PC-3 (cell line): Measurements from ENCODE around the gene BPIFB4. TPM values are rescaled to one million over a fixed set of nuclear protein-coding genes. Genes with fewer than 3 reads are reported as not detected.

Experiments
- ATAC-seq: fragments of 200-7000 bp; cut with Tn5 transposase; 2 replicates; pipeline ENCODE4 v1.9.1; 2020; ENCODE audit warnings: mild to moderate bottlenecking, moderate library complexity
- BruUV-seq: library from RNA; stranded (reverse); fragments of 400-500 nt; replicated peaks from 2 replicates; lab custom pipeline; 2021; lab: Mats Ljungman, UMichigan
- CTCF ChIA-PET: fragments of 300-600 bp; sonication (Branson Sonifier 250); formaldehyde crosslinking; loops from one replicate; lab custom pipeline; 2022; ENCODE audit warnings: antibody characterized with exemption; lab: Charles Lee
- POLR2A ChIA-PET: fragments of 300-600 bp; sonication (Branson Sonifier 250); formaldehyde crosslinking; loops from one replicate; lab custom pipeline; 2022; ENCODE audit warnings: antibody characterized with exemption; ENCODE audit not compliant: unreplicated experiment; lab: Charles Lee
- DNase-seq: peaks from one replicate; pipeline ENCODE4 v3.0.0-alpha.2; 2015
- H2AFZ ChIP-seq: fragments of 300-600 bp; sonication (generic); 2 replicates; pipeline ENCODE4 v1.6.0; 2016; ENCODE audit warnings: antibody characterized with exemption, low read length
- H3F3A ChIP-seq: fragments of 300-600 bp; sonication (generic); one replicate; pipeline ENCODE4 v1.6.0; 2017; ENCODE audit warnings: antibody characterized with exemption, low read length, control low read depth, mild to moderate bottlenecking; ENCODE audit not compliant: unreplicated experiment
- H3K27ac ChIP-seq: fragments of 300-600 bp; sonication (generic); 2 replicates; pipeline ENCODE4 v1.5.1; 2016; ENCODE audit warnings: mild to moderate bottlenecking, low read length
- H3K27me3 ChIP-seq: fragments of 300-600 bp; sonication (generic); 2 replicates; pipeline ENCODE4 v1.6.1; 2016; ENCODE audit warnings: low read length, mixed read lengths
- H3K36me3 ChIP-seq: fragments of 300-600 bp; sonication (generic); 2 replicates; pipeline ENCODE4 v1.6.1; 2016; ENCODE audit warnings: low read depth, mixed run types, low read length, mixed read lengths
- H3K4me1 ChIP-seq: fragments of 300-600 bp; sonication (generic); 2 replicates; pipeline ENCODE4 v1.5.1; 2016; ENCODE audit warnings: low read length; ENCODE audit not compliant: insufficient read depth
- H3K4me2 ChIP-seq: fragments of 300-600 bp; sonication (generic); 2 replicates; pipeline ENCODE4 v1.6.0; 2016; ENCODE audit warnings: low read length
- H3K4me3 ChIP-seq: fragments of 300-600 bp; sonication (generic); 2 replicates; pipeline ENCODE4 v1.5.1; 2016; ENCODE audit warnings: mild to moderate bottlenecking, low read length, mixed read lengths
- H3K79me2 ChIP-seq: fragments of 300-600 bp; sonication (generic); 2 replicates; pipeline ENCODE4 v1.6.1; 2017; ENCODE audit warnings: low read length, mixed read lengths
- H3K9ac ChIP-seq: fragments of 300-600 bp; sonication (generic); 2 replicates; pipeline ENCODE4 v1.6.0; 2016; ENCODE audit warnings: mild to moderate bottlenecking, low read length
- H3K9me2 ChIP-seq: fragments of 300-600 bp; sonication (generic); replicated peaks from 2 replicates; pipeline ENCODE4 v1.6.1; 2016; ENCODE audit warnings: mixed run types, low read length, mixed read lengths
- H3K9me3 ChIP-seq: fragments of 300-600 bp; sonication (generic); 2 replicates; pipeline ENCODE4 v1.6.1; 2016; ENCODE audit warnings: low read length, mixed read lengths
- H4K20me1 ChIP-seq: fragments of 300-600 bp; sonication (generic); 2 replicates; pipeline ENCODE4 v1.6.1; 2016; ENCODE audit warnings: low read length, mixed read lengths
- CTCF ChIP-seq: fragments of 300-600 bp; sonication (generic); conservative IDR thresholded peaks from 2 replicates; pipeline ENCODE4 v1.5.1; 2017; ENCODE audit warnings: antibody characterized with exemption, low read depth, mild to moderate bottlenecking, low read length
- EZH2 ChIP-seq: fragments of 300-600 bp; sonication (generic); IDR thresholded peaks from one replicate; pipeline ENCODE4 v1.6.1; 2017; ENCODE audit warnings: antibody characterized with exemption, mild to moderate bottlenecking, low read length; ENCODE audit not compliant: unreplicated experiment
- EZH2phosphoT487 ChIP-seq: fragments of 300-600 bp; sonication (generic); IDR thresholded peaks from 2 replicates; pipeline ENCODE4 v1.6.1; 2018; ENCODE audit warnings: mild to moderate bottlenecking, antibody characterized with exemption, low read length, borderline replicate concordance
- intact Hi-C: fragments of 100-400 bp; cut with micrococcal nuclease; formaldehyde crosslinking; loops from 2 replicates; pipeline ENCODE4 v1.9.0; 2023
- total RNA-seq: library from RNA; depleted of rRNA; stranded (reverse); fragments of >200 nt; gene quantifications from 2 replicates; pipeline ENCODE4 v1.2.3, GENCODE V29; 2014

The BPIFB4 gene
- total RNA-seq, 1 experiment from 2014 or later = not detected

GRCh38 chr20:33067806-33068205 lies 11.6 kb upstream of the BPIFB4 start:
- Histone ChIP-seq H3K9me3 (no peaks in the 10 kb centered on the region), H3K79me2 (no peaks in the 10 kb centered on the region), H3K27ac (no peak overlapping the region), H3K9me2 (no peaks in the 10 kb centered on the region), H2AFZ (no peak overlapping the region), H3K4me2 (no peak overlapping the region), H3K27me3 (peaks cover 67% of the 10 kb centered on the region), H3F3A (no peaks in the 10 kb centered on the region), H3K9ac (no peak overlapping the region), H3K4me3 (no peak overlapping the region), H3K4me1 (no peaks in the 10 kb centered on the region), H3K36me3 (no peaks in the 10 kb centered on the region), H4K20me1 (no peaks in the 10 kb centered on the region)
- CTCF ChIA-PET = no interaction called here
- POLR2A ChIA-PET = no interaction called here
- no peak for DNase-seq
- BruUV-seq = no TSS peak
- TF ChIP-seq EZH2 (no peak), EZH2phosphoT487 (no peak), CTCF (no peak)
- no peak for ATAC-seq
- intact Hi-C loops = no loop called here

GRCh38 chr20:33068251-33068939 lies 11.0 kb upstream of the BPIFB4 start:
- Histone ChIP-seq H3K79me2 (no peaks in the 10 kb centered on the region), H3K9me2 (no peaks in the 10 kb centered on the region), H3F3A (no peaks in the 10 kb centered on the region), H3K9me3 (no peaks in the 10 kb centered on the region), H4K20me1 (no peaks in the 10 kb centered on the region), H2AFZ (no peak overlapping the region), H3K4me3 (no peak overlapping the region), H3K27ac (no peak overlapping the region), H3K9ac (no peak overlapping the region), H3K4me2 (no peak overlapping the region), H3K36me3 (no peaks in the 10 kb centered on the region), H3K27me3 (peaks cover 65% of the 10 kb centered on the region), H3K4me1 (no peaks in the 10 kb centered on the region)
- intact Hi-C loops = no loop called here
- ChIA-PET POLR2A (no interaction called here), CTCF (no interaction called here)
- no peak for TF ChIP-seq EZH2phosphoT487
- no peak for TF ChIP-seq CTCF
- no peak for TF ChIP-seq EZH2
- ATAC-seq (no peak), DNase-seq (no peak)
- no TSS peak for BruUV-seq

- Histone ChIP-seq H3K4me3 (no peak overlapping the region), H3K9me3 (no peaks in the 10 kb centered on the region), H4K20me1 (no peaks in the 10 kb centered on the region), H3K36me3 (no peaks in the 10 kb centered on the region), H3F3A (no peaks in the 10 kb centered on the region), H3K79me2 (no peaks in the 10 kb centered on the region), H3K9ac (no peak overlapping the region), H3K27ac (no peak overlapping the region), H3K27me3 (peaks cover 52% of the 10 kb centered on the region), H3K4me2 (no peak overlapping the region), H2AFZ (no peak overlapping the region), H3K9me2 (no peaks in the 10 kb centered on the region), H3K4me1 (no peaks in the 10 kb centered on the region)
- POLR2A ChIA-PET = no interaction called here
- DNase-seq (no peak), ATAC-seq (no peak)
- no TSS peak for BruUV-seq
- no peak for TF ChIP-seq EZH2
- TF ChIP-seq CTCF = no peak
- no peak for TF ChIP-seq EZH2phosphoT487
- intact Hi-C loops = no loop called here
- CTCF ChIA-PET = no interaction called here
Measured at GRCh38 chr20:33069673-33070072, 9.8 kb upstream of the BPIFB4 start.
